CD4-positive, alpha-beta T cell treated with Interleukin-21 for 1 hour (primary cell): ENCODE results near the gene RFWD3.
"Not testable (repeated sequence)": the region's sequence is repeated elsewhere in the genome, so short reads cannot be mapped to it uniquely, and the experiment has no call there.

Experiments
- DNase-seq: peaks from one replicate; pipeline ENCODE4 v3.0.0-alpha.2; 2020

RFWD3 gene

GRCh38 chr16:74666010-74666421, 661 bp downstream of the RFWD3 start:
- DNase-seq, result no peak

- DNase-seq, result no peak
Measured at GRCh38 chr16:74661064-74661463, 5.6 kb downstream of the RFWD3 start.

- DNase-seq, result no peak
Measured at GRCh38 chr16:74660383-74660782, 6.3 kb downstream of the RFWD3 start.

GRCh38 chr16:74659041-74659440, 7.6 kb downstream of the RFWD3 start:
- no peak for DNase-seq

- no peak for DNase-seq
Measured at GRCh38 chr16:74657870-74658642, 8.6 kb downstream of the RFWD3 start.

- DNase-seq, result no peak
Measured at GRCh38 chr16:74654536-74655050, 12.1 kb downstream of the RFWD3 start.

- DNase-seq, result not testable (repeated sequence)
Measured at GRCh38 chr16:74652883-74653282, 13.8 kb downstream of the RFWD3 start.

- DNase-seq, result no peak
Measured at GRCh38 chr16:74652249-74652648, 14.4 kb downstream of the RFWD3 start.

GRCh38 chr16:74651841-74652240, 14.8 kb downstream of the RFWD3 start:
- no peak for DNase-seq

GRCh38 chr16:74650966-74651567, 15.6 kb downstream of the RFWD3 start:
- DNase-seq, result peak; percentile 19

- DNase-seq, result no peak
Measured at GRCh38 chr16:74649839-74650504, 16.7 kb downstream of the RFWD3 start.

GRCh38 chr16:74641969-74642368, 24.7 kb downstream of the RFWD3 start:
- DNase-seq, result no peak

GRCh38 chr16:74637742-74638453, 28.8 kb downstream of the RFWD3 start:
- DNase-seq, result no peak

GRCh38 chr16:74635303-74635702, 31.4 kb downstream of the RFWD3 start:
- DNase-seq, result no peak

- DNase-seq, result no peak
Measured at GRCh38 chr16:74633686-74634085, 33.0 kb downstream of the RFWD3 start.

GRCh38 chr16:74627506-74628220, 39.0 kb downstream of the RFWD3 start:
- DNase-seq, result no peak

- DNase-seq, result no peak
Measured at GRCh38 chr16:74626741-74627416, 39.8 kb downstream of the RFWD3 start.

GRCh38 chr16:74625500-74626350, 41.0 kb downstream of the RFWD3 start:
- no peak for DNase-seq

- DNase-seq, result no peak
Measured at GRCh38 chr16:74623839-74624235, 42.8 kb downstream of the RFWD3 start.

GRCh38 chr16:74623214-74623838, 43.4 kb downstream of the RFWD3 start:
- DNase-seq, result peak; percentile 61
